ENCODE measurements around the gene CHD9.

GRCh38 chr16:53334581-53334980 is 279.8 kb downstream of the CHD9 start:
- TF ChIP-seq POLR2A (IDR thresholded peaks at IDR 0.05; ENCODE audit: low read depth, low read length) (no peak), POLR2AphosphoS5 (IDR thresholded peaks at IDR 0.05; ENCODE audit: low read depth, low read length) (no peak), TAF1 (IDR thresholded peaks at IDR 0.05; ENCODE audit: borderline replicate concordance, low read depth, low read length) (no peak)
